ENCODE data around the gene SSTR5. TPM values are rescaled to one million over a fixed set of nuclear protein-coding genes. Genes with fewer than 3 reads are reported as not detected.

The SSTR5 gene
- total and polyA plus RNA-seq, 8 donors: 0.11 TPM; not detected in 7

- intact Hi-C loops (cut with DNase I): loop anchor here in 1 of 2 donors (5.0 kb wide), 1 partner anchor 238 kb away; no protein-coding TSS in a partner anchor
- Histone ChIP-seq H3K36me3 (no peaks in the 10 kb centered on the region), H3K4me1 (no peaks in the 10 kb centered on the region), H3K9me3 (peaks cover 0 to 12% of the 10 kb centered on the region in 2 donors), H3K4me3 (no peak overlapping the region), H3K27me3 (peaks cover 0 to 88% of the 10 kb centered on the region in 2 donors), H3K27ac (no peak overlapping the region)
- TF ChIP-seq CTCF (IDR thresholded peaks at IDR 0.05): peak; percentile 55 to 66
- peak; percentile 85 for ATAC-seq
- DNase-seq: peak in 2 of 4 donors; percentile 43 to 63
Measured at GRCh38 chr16:1054660-1055556, 17.6 kb upstream of the SSTR5 start.

GRCh38 chr16:1055557-1055924 is 17.0 kb upstream of the SSTR5 start:
- intact Hi-C loops (cut with DNase I): loop anchor here in 1 of 2 donors (5.0 kb wide), 1 partner anchor 238 kb away; no protein-coding TSS in a partner anchor
- no peak for ATAC-seq
- no peaks in the 10 kb centered on the region for H3K4me1 ChIP-seq

GRCh38 chr16:1056196-1056595 is 16.4 kb upstream of the SSTR5 start:
- Histone ChIP-seq H3K27me3 (peaks cover 0 to 88% of the 10 kb centered on the region in 2 donors), H3K9me3 (peaks cover 0 to 12% of the 10 kb centered on the region in 2 donors), H3K27ac (no peak overlapping the region), H3K36me3 (no peaks in the 10 kb centered on the region), H3K4me1 (no peaks in the 10 kb centered on the region), H3K4me3 (no peak overlapping the region)
- no peak for TF ChIP-seq CTCF (IDR thresholded peaks at IDR 0.05)
- DNase-seq: no peak
- intact Hi-C loops (cut with DNase I): loop anchor here in 1 of 2 donors (5.0 kb wide), 1 partner anchor 239 kb away; no protein-coding TSS in a partner anchor
- no peak for ATAC-seq

More at GRCh38 chr16:1055557-1055924, 17.0 kb upstream of the SSTR5 start:
- Histone ChIP-seq H3K4me3 (no peak overlapping the region), H3K9me3 (peaks cover 0 to 12% of the 10 kb centered on the region in 2 donors), H3K27me3 (peaks cover 0 to 88% of the 10 kb centered on the region in 2 donors), H3K36me3 (no peaks in the 10 kb centered on the region), H3K27ac (no peak overlapping the region)
- no peak for DNase-seq
- no peak for TF ChIP-seq CTCF (IDR thresholded peaks at IDR 0.05)

- Histone ChIP-seq H3K4me1 (no peaks in the 10 kb centered on the region), H3K27ac (no peak overlapping the region), H3K36me3 (no peaks in the 10 kb centered on the region), H3K4me3 (no peak overlapping the region), H3K9me3 (peaks cover 0 to 12% of the 10 kb centered on the region in 2 donors), H3K27me3 (peaks cover 0 to 88% of the 10 kb centered on the region in 2 donors)
- ATAC-seq (peak; percentile 64), DNase-seq (peak in 1 of 4 donors; percentile 17)
- peak; percentile 67 to 80 for TF ChIP-seq CTCF (IDR thresholded peaks at IDR 0.05)
- intact Hi-C loops (cut with DNase I): loop anchor here in 1 of 2 donors (5.0 kb wide), 1 partner anchor 240 kb away; no protein-coding TSS in a partner anchor
Measured at GRCh38 chr16:1057252-1057932, 15.2 kb upstream of the SSTR5 start.
